HL-60 (cell line): ENCODE results near the gene SGMS1.

Experiments used
- POLR2AphosphoS5 ChIP-seq: IDR thresholded peaks from 2 replicates; pipeline ENCODE4 v1.6.1; 2012; ENCODE audit warnings: low read depth
- SPI1 ChIP-seq: IDR thresholded peaks from 2 replicates; pipeline ENCODE4 v1.6.1; 2012; ENCODE audit warnings: low read depth, mild to moderate bottlenecking, borderline replicate concordance
- TF ChIP-seq, protein P1 (sequence below): IDR thresholded peaks from one replicate; pipeline ENCODE4 v1.5.1; 2011; ENCODE audit warnings: low read length, control low read depth, inconsistent platforms; ENCODE audit not compliant: insufficient read depth
- TF ChIP-seq, protein P2 (sequence below): IDR thresholded peaks from 2 replicates; pipeline ENCODE4 v1.6.1; 2012; ENCODE audit warnings: low read depth; ENCODE audit not compliant: insufficient replicate concordance

DNA sequence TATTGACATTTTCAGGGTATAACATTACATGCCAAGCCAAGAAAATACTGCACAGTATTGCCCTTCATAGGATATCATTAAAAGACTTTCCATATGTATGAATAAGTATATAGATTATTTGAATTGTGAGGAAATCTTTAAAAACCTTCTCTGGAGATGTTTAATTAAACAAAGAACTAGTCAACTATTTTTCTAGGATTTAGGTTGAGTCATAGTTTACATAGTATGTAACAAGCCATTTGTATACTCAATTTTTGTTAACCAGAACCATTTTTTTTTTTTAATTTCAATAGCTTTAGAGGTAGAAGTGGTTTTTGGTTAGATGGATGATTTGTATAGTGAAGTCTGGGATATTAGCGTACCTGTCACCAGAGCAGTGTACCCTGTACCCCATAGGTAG lies 221.3 kb downstream of the SGMS1 start:
- TF ChIP-seq SPI1 (no peak), POLR2AphosphoS5 (no peak)
- TF ChIP-seq, protein P1, sequence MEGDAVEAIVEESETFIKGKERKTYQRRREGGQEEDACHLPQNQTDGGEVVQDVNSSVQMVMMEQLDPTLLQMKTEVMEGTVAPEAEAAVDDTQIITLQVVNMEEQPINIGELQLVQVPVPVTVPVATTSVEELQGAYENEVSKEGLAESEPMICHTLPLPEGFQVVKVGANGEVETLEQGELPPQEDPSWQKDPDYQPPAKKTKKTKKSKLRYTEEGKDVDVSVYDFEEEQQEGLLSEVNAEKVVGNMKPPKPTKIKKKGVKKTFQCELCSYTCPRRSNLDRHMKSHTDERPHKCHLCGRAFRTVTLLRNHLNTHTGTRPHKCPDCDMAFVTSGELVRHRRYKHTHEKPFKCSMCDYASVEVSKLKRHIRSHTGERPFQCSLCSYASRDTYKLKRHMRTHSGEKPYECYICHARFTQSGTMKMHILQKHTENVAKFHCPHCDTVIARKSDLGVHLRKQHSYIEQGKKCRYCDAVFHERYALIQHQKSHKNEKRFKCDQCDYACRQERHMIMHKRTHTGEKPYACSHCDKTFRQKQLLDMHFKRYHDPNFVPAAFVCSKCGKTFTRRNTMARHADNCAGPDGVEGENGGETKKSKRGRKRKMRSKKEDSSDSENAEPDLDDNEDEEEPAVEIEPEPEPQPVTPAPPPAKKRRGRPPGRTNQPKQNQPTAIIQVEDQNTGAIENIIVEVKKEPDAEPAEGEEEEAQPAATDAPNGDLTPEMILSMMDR, result no peak
- TF ChIP-seq, protein P2, sequence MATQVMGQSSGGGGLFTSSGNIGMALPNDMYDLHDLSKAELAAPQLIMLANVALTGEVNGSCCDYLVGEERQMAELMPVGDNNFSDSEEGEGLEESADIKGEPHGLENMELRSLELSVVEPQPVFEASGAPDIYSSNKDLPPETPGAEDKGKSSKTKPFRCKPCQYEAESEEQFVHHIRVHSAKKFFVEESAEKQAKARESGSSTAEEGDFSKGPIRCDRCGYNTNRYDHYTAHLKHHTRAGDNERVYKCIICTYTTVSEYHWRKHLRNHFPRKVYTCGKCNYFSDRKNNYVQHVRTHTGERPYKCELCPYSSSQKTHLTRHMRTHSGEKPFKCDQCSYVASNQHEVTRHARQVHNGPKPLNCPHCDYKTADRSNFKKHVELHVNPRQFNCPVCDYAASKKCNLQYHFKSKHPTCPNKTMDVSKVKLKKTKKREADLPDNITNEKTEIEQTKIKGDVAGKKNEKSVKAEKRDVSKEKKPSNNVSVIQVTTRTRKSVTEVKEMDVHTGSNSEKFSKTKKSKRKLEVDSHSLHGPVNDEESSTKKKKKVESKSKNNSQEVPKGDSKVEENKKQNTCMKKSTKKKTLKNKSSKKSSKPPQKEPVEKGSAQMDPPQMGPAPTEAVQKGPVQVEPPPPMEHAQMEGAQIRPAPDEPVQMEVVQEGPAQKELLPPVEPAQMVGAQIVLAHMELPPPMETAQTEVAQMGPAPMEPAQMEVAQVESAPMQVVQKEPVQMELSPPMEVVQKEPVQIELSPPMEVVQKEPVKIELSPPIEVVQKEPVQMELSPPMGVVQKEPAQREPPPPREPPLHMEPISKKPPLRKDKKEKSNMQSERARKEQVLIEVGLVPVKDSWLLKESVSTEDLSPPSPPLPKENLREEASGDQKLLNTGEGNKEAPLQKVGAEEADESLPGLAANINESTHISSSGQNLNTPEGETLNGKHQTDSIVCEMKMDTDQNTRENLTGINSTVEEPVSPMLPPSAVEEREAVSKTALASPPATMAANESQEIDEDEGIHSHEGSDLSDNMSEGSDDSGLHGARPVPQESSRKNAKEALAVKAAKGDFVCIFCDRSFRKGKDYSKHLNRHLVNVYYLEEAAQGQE, result no peak
